Measurements from ENCODE around the gene ERICH2.
A peak's percentile ranks its signal among the peaks of the same experiment; 100 is the strongest.

The ERICH2 gene

GRCh38 chr2:170733798-170734600, 36.2 kb upstream of the ERICH2 start:
- no peak for TF ChIP-seq TCF12 (IDR thresholded peaks at IDR 0.05; ENCODE audit: low read depth)
- TF ChIP-seq, protein P1, sequence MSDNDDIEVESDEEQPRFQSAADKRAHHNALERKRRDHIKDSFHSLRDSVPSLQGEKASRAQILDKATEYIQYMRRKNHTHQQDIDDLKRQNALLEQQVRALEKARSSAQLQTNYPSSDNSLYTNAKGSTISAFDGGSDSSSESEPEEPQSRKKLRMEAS (IDR thresholded peaks at IDR 0.05), result no peak
- TF ChIP-seq YY1 (IDR thresholded peaks at IDR 0.05; ENCODE audit: low read depth), result no peak
- TF ChIP-seq ZBTB7A (IDR thresholded peaks at IDR 0.05; ENCODE audit: low read depth), result no peak
- TF ChIP-seq TEAD4 (IDR thresholded peaks at IDR 0.05), result no peak
- no peak for TF ChIP-seq EGR1 (IDR thresholded peaks at IDR 0.05)
- no peak for TF ChIP-seq CEBPB (IDR thresholded peaks at IDR 0.05)
- TF ChIP-seq RAD21 (IDR thresholded peaks at IDR 0.05; ENCODE audit: low read depth), result no peak
- TF ChIP-seq FOXM1 (IDR thresholded peaks at IDR 0.05; ENCODE audit: borderline replicate concordance, low read depth), result no peak
- no peak for TF ChIP-seq REST (IDR thresholded peaks at IDR 0.05; ENCODE audit: low read depth)
- TF ChIP-seq CREB1 (IDR thresholded peaks at IDR 0.05; ENCODE audit: low read depth), result no peak

DNA sequence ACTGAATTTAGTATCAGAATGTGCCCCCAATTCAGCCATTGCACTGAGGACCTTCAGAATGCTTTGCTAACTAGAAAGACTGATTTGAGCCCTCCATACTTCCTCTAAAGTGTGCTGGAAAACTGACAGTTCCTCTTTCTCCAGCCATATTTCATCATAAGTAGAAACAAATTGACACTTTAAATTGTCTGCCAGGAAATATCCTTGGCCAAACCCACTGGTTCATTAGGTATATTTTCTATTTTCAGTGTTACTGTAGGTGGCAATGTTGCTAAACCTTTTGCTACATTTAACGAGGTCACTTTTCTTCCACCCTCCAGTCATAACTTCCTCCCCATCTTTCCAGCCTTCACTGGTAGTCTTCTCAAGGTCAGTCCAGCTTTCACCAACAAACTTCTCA, 33.5 kb upstream of the ERICH2 start:
- peak; percentile 32; the same call in 1 of the 2 replicates for TF ChIP-seq RAD21 (IDR thresholded peaks at IDR 0.05; ENCODE audit: low read depth)
- no peak for TF ChIP-seq NFIC (IDR thresholded peaks at IDR 0.05)

DNA sequence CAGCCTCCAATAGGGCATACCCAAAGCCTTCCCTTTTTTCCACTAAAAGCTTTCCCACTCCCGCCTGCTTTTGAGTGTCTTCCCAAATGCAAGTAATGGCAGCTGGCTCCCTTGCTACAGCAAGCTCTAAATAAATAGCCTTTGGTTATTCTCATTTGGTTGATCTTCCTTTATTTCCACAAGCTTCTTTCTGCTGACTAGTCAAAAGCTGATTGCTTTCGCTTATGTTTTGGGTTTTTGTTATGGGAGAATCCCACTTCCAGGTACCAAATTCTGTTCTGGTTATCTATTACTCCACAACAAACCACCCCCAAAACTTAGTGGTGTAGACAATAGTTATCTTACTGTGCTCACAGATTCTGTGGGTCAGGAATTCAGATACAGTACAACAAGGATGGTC, 32.8 kb upstream of the ERICH2 start:
- TF ChIP-seq REST (IDR thresholded peaks at IDR 0.05; ENCODE audit: low read depth), result no peak
- TF ChIP-seq RAD21 (IDR thresholded peaks at IDR 0.05; ENCODE audit: low read depth), result no peak
- no peak for TF ChIP-seq EGR1 (IDR thresholded peaks at IDR 0.05)
- no peak for TF ChIP-seq TAF1 (IDR thresholded peaks at IDR 0.05; ENCODE audit: low read depth)
- TF ChIP-seq YY1 (IDR thresholded peaks at IDR 0.05; ENCODE audit: low read depth), result no peak
- TF ChIP-seq TEAD4 (IDR thresholded peaks at IDR 0.05), result no peak
- no peak for TF ChIP-seq ZBTB7A (IDR thresholded peaks at IDR 0.05; ENCODE audit: low read depth)
- no peak for TF ChIP-seq TCF12 (IDR thresholded peaks at IDR 0.05; ENCODE audit: low read depth)
- TF ChIP-seq, protein P2, sequence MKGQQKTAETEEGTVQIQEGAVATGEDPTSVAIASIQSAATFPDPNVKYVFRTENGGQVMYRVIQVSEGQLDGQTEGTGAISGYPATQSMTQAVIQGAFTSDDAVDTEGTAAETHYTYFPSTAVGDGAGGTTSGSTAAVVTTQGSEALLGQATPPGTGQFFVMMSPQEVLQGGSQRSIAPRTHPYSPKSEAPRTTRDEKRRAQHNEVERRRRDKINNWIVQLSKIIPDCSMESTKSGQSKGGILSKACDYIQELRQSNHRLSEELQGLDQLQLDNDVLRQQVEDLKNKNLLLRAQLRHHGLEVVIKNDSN (IDR thresholded peaks at IDR 0.05), result no peak
- TF ChIP-seq FOXM1 (IDR thresholded peaks at IDR 0.05; ENCODE audit: borderline replicate concordance, low read depth), result no peak
- TF ChIP-seq, protein P1 (IDR thresholded peaks at IDR 0.05), result no peak
- no peak for TF ChIP-seq CEBPB (IDR thresholded peaks at IDR 0.05)
- no peak for TF ChIP-seq NFIC (IDR thresholded peaks at IDR 0.05)
- no peak for TF ChIP-seq CREB1 (IDR thresholded peaks at IDR 0.05; ENCODE audit: low read depth)
- no peak for TF ChIP-seq EP300 (IDR thresholded peaks at IDR 0.05; ENCODE audit: borderline replicate concordance)

DNA sequence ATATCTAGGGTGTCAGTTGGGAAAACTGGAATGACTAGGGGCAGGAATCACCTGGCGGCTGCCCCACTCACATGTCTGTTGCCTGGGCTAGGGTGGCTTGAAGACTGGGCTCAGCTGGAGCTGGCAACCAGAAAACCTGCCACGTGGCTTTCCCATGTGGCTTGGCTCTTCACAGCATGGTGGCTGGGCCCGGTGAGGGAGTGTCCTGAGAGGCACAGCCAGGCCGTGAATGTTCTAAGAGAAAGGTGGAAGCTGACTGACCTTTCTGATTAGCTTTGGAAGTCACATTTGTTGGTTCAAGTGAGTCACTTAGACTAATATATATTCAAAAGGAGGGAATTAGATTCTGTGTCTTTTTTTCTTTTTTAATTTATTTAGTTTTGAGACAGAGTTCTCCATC, 32.4 kb upstream of the ERICH2 start:
- TF ChIP-seq TCF12 (IDR thresholded peaks at IDR 0.05; ENCODE audit: low read depth), result no peak
- TF ChIP-seq, protein P1 (IDR thresholded peaks at IDR 0.05), result peak; percentile 58

DNA sequence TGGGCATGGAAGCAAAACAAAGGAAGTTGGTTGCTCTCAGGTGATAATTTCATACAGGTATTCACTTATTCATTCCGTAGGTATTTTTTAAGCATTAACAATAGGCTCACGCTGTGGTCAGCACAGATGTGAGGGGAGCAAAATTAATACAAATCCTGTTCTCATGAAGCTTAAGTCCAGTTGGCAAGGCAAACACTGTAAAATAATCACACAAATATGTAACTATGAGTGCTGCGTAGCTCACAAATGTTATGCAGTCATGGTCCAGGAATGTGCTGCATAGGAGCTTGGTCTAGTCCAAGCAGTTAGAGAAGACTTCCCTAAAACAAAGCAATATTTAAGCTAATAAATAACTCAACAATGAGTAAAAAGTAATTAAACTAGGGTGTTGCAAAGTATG, 31.1 kb upstream of the ERICH2 start:
- TF ChIP-seq CEBPB (IDR thresholded peaks at IDR 0.05), result no peak
- no peak for TF ChIP-seq YY1 (IDR thresholded peaks at IDR 0.05; ENCODE audit: low read depth)
- TF ChIP-seq TAF1 (IDR thresholded peaks at IDR 0.05; ENCODE audit: low read depth), result no peak
- peak; percentile 97 for TF ChIP-seq TCF12 (IDR thresholded peaks at IDR 0.05; ENCODE audit: low read depth)
- no peak; the same call in 1 of the 2 replicates for TF ChIP-seq RAD21 (IDR thresholded peaks at IDR 0.05; ENCODE audit: low read depth)
- no peak for TF ChIP-seq EGR1 (IDR thresholded peaks at IDR 0.05)
- peak; percentile 90 for TF ChIP-seq FOXM1 (IDR thresholded peaks at IDR 0.05; ENCODE audit: borderline replicate concordance, low read depth)
- peak; percentile 96 for TF ChIP-seq EP300 (IDR thresholded peaks at IDR 0.05; ENCODE audit: borderline replicate concordance)
- TF ChIP-seq ZBTB7A (IDR thresholded peaks at IDR 0.05; ENCODE audit: low read depth), result no peak
- TF ChIP-seq NFIC (IDR thresholded peaks at IDR 0.05), result peak; percentile 92
- TF ChIP-seq, protein P2 (IDR thresholded peaks at IDR 0.05), result no peak
- TF ChIP-seq CREB1 (IDR thresholded peaks at IDR 0.05; ENCODE audit: low read depth), result 0 out of 2 replicates have a peak, but pooled peaks have one; percentile 35
- TF ChIP-seq, protein P1 (IDR thresholded peaks at IDR 0.05), result no peak
- TF ChIP-seq TEAD4 (IDR thresholded peaks at IDR 0.05), result peak; percentile 96
- no peak for TF ChIP-seq REST (IDR thresholded peaks at IDR 0.05; ENCODE audit: low read depth)
